Memory B cell (primary cell): Measurements from ENCODE around the gene GPLD1.
"Not testable (repeated sequence)": the region's sequence is repeated elsewhere in the genome, so short reads cannot be mapped to it uniquely, and the experiment has no call there.

ENCODE experiments used
- ATAC-seq: fragments of 150-1000 bp; cut with Tn5 transposase; 2 replicates; pipeline ENCODE4 v1.10.0; 2021; ENCODE audit warnings: low read depth, mild to moderate bottlenecking, moderate library complexity
- DNase-seq, 2 donors: peaks; one replicate each; pipeline ENCODE4 v3.0.0; 2022; ENCODE audit warnings: low spot score in 2 of 2
- H3K27ac Mint-ChIP-seq: one replicate; pipeline ENCODE4 v1.8.0; 2022; ENCODE audit warnings: mild to moderate bottlenecking, moderate library complexity, mixed read lengths
- H3K27me3 Mint-ChIP-seq: one replicate; pipeline ENCODE4 v1.8.0; 2022; ENCODE audit warnings: mixed read lengths
- H3K36me3 Mint-ChIP-seq: one replicate; pipeline ENCODE4 v1.8.0; 2022; ENCODE audit warnings: mild to moderate bottlenecking, mixed read lengths
- H3K4me1 Mint-ChIP-seq: one replicate; pipeline ENCODE4 v1.8.0; 2022; ENCODE audit warnings: mixed read lengths
- H3K4me3 Mint-ChIP-seq: one replicate; pipeline ENCODE4 v1.8.0; 2022; ENCODE audit warnings: mild to moderate bottlenecking, moderate library complexity, mixed read lengths
- H3K9me3 Mint-ChIP-seq: one replicate; pipeline ENCODE4 v1.8.0; 2022; ENCODE audit warnings: mixed read lengths

Gene GPLD1

DNA sequence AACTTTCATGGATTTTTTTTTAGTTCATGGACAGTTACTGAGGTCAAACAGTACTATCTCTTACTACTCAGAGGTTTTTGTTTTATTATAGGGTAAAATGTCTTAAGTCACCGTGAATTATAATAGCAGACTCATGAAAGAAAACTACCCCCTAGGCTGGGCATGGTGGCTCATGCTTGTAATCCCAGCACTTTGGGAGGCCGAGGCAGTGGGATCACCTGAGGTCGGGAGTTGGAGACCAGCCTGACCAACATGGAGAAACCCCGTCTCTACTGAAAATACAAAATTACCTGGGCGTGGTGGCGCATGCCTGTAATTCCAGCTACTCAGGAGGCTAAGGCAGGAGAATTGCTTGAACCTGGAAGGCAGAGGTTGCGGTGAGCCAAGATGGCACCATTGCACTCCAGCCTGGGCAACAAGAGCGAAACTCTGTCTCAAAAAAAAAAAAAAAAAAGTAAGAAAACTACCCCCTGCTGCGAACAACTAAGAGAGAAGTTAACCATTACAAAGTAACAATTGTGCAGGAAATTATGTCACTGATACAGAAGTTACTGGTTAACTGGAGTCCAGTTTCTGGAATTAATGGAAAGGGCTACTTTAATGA, 106.4 kb downstream of the GPLD1 start:
- DNase-seq, H3K9me3 Mint-ChIP-seq, ATAC-seq, H3K27ac Mint-ChIP-seq, H3K4me1 Mint-ChIP-seq, H3K4me3 Mint-ChIP-seq, H3K36me3 Mint-ChIP-seq: not testable (repeated sequence)
- H3K27me3 Mint-ChIP-seq = peaks cover 11% of the 10 kb centered on the region

DNA sequence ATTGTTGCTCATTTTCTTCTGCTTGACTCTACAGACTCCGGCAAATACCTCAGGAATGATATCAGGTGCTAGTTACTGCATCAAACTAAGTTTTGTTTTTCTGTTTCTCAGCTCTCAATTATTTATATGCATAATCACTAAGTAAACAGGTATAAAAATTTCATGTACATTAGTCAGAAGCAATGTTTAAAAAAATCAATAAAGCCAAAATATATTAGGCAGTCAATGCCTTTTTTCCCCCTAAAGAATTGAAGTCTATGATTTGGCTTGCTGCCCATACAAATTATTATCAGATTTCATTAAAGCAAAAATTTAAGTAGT, 107.2 kb downstream of the GPLD1 start:
- no peak for ATAC-seq
- H3K4me3 Mint-ChIP-seq = no peak overlapping the region
- no peak overlapping the region for H3K27ac Mint-ChIP-seq
- H3K36me3 Mint-ChIP-seq = no peaks in the 10 kb centered on the region
- H3K9me3 Mint-ChIP-seq = peaks cover 3% of the 10 kb centered on the region
- no peak for DNase-seq
- no peaks in the 10 kb centered on the region for H3K4me1 Mint-ChIP-seq
- peaks cover 10% of the 10 kb centered on the region for H3K27me3 Mint-ChIP-seq

DNA sequence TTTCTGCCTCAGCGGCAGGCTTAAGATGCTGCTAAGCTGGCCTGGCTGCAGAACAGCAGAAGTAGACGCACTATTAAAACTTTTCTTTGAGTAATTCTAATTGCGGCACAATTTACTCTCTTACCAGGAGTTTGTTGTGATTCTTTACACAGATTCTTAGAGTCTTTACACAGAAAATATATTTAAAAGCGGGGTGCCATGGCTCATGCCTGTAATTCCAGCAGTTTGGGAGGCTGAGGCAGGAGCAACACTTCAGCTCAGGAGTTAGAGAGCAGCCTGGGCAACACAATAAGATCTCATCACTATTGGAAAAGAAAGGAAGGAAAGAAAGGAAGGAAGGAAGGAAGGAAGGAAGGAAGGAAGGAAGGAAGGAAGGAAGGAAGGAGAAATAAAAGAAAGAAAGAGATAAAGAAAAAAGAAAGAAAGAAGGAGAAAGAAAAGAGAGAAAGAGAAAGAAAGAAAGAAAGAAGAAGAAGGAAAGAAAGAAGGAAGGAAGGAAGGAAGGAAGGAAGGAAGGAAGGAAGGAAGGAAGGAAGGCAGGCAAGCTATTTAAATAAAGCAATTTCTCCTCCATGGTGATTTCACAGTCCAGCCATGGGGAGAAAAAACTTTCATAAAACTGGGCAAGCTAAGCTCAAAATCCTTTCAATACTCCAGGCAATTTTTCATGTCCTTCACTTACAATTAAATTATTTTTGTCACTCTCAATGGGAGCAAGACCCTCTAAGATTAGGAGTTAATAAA, 107.7 kb downstream of the GPLD1 start:
- Mint-ChIP-seq H3K27ac (no peak overlapping the region), H3K27me3 (peaks cover 10% of the 10 kb centered on the region), H3K4me1 (no peaks in the 10 kb centered on the region), H3K9me3 (peaks cover 3% of the 10 kb centered on the region), H3K4me3 (no peak overlapping the region), H3K36me3 (no peaks in the 10 kb centered on the region)
- DNase-seq (no peak), ATAC-seq (no peak)

DNA sequence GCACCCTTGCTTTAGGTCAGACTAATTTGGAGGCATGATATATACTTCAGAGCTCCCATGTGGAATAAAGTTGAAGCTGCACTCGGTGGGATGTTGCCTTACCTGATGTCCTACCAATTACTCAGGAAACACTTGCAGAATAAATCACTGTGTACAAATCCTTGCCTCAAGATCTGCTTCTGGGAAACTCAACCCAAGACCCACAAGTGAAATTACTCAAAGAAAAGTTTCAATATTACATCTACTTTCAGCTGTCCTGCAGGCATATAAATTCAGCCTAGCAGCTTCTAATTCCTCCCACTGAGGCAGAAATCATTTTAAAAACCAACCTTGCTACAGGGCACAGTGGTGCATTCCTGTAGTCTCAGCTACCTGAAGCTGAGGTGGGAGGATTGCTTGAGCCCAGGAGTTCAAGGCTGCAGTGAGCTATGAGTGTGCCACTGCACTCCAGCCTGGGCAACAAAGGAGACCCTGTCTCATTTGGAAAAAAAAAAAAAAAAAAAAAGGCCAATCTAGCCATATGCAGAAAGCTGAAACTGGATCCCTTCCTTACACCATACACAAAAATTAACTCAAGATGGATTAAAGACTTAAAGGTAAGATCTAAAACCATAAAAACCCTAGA, 110.8 kb downstream of the GPLD1 start:
- DNase-seq (no peak), ATAC-seq (no peak)
- Mint-ChIP-seq H3K4me3 (no peak overlapping the region), H3K4me1 (no peaks in the 10 kb centered on the region), H3K9me3 (peaks cover 1% of the 10 kb centered on the region), H3K27ac (no peak overlapping the region), H3K27me3 (peaks cover 9% of the 10 kb centered on the region), H3K36me3 (no peaks in the 10 kb centered on the region)
